Lower leg skin (tissue), 3 donors: Measurements from ENCODE around the gene CDK5.

Source experiments
- POLR2A ChIP-seq, 2 donors: fragments of 450-650 bp; IDR thresholded peaks; one replicate each; pipeline ENCODE4 v1.6.1; 2016 to 2017; ENCODE audit warnings: antibody characterized with exemption in 2 of 2, mild to moderate bottlenecking in 1 of 2, moderate library complexity in 1 of 2
- TF ChIP-seq, protein P1 (sequence below), 3 donors: fragments of 450-650 bp; IDR thresholded peaks; one replicate each; pipeline ENCODE4 v1.5.1; 2016; ENCODE audit warnings: antibody characterized with exemption in 3 of 3, mild to moderate bottlenecking in 3 of 3, moderate library complexity in 2 of 3

GRCh38 chr7:151091988-151092387 is 34.3 kb upstream of the CDK5 start:
- TF ChIP-seq, protein P1, sequence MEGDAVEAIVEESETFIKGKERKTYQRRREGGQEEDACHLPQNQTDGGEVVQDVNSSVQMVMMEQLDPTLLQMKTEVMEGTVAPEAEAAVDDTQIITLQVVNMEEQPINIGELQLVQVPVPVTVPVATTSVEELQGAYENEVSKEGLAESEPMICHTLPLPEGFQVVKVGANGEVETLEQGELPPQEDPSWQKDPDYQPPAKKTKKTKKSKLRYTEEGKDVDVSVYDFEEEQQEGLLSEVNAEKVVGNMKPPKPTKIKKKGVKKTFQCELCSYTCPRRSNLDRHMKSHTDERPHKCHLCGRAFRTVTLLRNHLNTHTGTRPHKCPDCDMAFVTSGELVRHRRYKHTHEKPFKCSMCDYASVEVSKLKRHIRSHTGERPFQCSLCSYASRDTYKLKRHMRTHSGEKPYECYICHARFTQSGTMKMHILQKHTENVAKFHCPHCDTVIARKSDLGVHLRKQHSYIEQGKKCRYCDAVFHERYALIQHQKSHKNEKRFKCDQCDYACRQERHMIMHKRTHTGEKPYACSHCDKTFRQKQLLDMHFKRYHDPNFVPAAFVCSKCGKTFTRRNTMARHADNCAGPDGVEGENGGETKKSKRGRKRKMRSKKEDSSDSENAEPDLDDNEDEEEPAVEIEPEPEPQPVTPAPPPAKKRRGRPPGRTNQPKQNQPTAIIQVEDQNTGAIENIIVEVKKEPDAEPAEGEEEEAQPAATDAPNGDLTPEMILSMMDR (IDR thresholded peaks at IDR 0.05) = no peak
- TF ChIP-seq POLR2A (IDR thresholded peaks at IDR 0.05) = no peak
